Activated T-cell treated with anti-CD3 and anti-CD28 coated beads, Interleukin-2, amount 50 U/mL, for 1 hour (primary cell): Measurements from ENCODE around the gene MAT2A.
"Not testable (repeated sequence)": the region's sequence is repeated elsewhere in the genome, so short reads cannot be mapped to it uniquely, and the experiment has no call there.

Experiments used
- DNase-seq: peaks from one replicate; pipeline ENCODE4 v3.0.0-alpha.2; 2020

Gene MAT2A

GRCh38 chr2:85524336-85524908 lies 14.5 kb upstream of the MAT2A start:
- DNase-seq: no peak

DNA sequence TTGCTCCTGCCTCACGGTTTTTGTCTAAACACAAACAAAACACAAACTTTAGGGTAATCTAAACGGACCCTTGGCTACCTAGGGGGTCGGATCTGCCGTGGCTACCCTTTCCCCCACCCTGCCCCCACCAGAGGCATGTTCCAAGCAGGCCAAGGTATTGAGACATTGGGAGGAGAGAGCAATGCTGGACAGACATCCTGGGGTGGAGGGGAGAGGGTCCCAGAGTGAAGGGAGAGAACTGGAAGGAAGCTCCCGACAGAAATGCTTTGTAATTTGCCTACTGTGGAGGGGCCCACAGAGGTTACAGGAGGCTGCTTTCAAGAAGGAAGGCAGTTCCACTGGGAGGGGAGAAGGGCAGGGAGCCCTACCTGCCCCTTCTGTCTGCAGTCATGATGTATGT lies 13.9 kb upstream of the MAT2A start:
- no peak for DNase-seq

DNA sequence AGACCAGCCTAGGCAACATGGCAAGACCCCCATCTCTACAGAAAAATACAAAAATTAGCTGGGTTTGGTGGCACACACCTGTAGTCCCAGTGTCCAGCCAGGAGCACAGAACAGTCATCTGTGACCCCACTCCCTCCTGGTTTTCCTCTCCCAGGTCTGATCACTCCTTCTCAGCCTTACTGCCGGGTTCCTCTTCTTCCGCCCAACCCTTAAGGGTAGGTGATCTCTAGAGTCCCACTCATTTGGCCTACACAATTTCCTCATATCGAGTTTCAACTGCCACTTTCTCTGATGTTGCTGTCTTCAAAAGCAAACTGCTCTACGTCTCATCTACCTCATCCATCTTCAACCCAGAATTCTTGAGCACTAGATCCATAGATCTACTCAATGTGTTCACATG lies 13.4 kb upstream of the MAT2A start:
- DNase-seq: no peak

DNA sequence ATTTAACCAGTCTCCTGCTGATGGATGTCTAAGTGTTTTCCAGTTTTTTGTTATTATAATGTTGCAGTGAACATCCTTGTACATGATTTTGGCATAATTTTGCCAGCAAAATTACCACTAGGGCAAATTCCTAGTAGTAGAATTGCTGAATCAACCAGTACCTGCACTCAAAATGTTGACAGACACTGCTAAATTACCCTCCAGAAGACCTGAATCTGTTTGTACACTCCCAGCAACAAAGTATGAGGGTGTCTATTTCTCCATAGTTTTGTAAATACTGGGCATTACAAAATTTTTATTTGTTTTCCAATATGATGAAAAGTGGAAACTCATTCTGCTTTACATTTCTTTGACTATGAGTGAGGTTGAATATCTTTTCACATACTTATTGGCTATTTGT lies 11.2 kb upstream of the MAT2A start:
- DNase-seq: no peak

GRCh38 chr2:85528355-85528754 lies 10.6 kb upstream of the MAT2A start:
- DNase-seq: no peak

GRCh38 chr2:85529809-85530208 lies 9.2 kb upstream of the MAT2A start:
- DNase-seq: no peak

DNA sequence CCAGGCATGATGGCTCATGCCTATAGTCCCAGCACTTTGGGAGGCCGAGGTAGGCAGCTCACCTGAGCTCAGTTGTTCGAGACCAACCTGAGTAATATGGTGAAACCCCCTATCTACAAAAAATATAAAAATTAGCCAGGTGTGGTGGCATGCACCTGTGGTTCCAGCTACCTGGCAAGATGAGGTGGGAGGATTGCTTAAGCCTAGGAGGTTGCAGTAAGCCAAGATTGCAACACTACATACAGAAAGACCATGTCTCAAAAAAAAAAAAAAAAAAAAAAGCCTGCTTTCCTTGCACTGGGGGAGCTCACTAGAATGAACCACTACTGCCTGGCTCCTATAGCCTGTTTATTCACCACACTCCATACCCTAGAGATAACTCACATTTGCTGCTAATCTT lies 7.4 kb upstream of the MAT2A start:
- DNase-seq: no peak

DNA sequence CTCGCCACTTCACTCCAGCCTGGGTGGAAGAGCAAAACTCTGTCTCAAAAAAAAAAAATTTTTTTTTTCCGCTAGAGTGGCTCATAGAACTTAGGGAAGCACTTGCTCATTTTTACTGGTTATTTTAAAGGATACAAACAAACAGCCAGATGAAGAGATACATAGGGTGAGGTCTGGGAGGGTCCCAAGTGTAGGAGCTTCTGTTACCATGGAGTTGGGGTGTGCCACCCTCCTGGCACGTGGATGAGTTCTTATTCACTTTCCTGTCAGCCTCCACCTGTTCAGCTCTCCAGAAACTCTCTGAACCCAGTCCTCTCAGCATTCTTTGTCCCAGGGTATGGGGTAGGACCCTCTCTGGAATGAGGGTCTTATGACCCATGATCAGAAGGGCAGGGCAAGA lies 4.9 kb upstream of the MAT2A start:
- no peak for DNase-seq

- no peak for DNase-seq
Observed at GRCh38 chr2:85534881-85535280, 4.1 kb upstream of the MAT2A start.

GRCh38 chr2:85536479-85536878 lies 2.5 kb upstream of the MAT2A start:
- no peak for DNase-seq

DNA sequence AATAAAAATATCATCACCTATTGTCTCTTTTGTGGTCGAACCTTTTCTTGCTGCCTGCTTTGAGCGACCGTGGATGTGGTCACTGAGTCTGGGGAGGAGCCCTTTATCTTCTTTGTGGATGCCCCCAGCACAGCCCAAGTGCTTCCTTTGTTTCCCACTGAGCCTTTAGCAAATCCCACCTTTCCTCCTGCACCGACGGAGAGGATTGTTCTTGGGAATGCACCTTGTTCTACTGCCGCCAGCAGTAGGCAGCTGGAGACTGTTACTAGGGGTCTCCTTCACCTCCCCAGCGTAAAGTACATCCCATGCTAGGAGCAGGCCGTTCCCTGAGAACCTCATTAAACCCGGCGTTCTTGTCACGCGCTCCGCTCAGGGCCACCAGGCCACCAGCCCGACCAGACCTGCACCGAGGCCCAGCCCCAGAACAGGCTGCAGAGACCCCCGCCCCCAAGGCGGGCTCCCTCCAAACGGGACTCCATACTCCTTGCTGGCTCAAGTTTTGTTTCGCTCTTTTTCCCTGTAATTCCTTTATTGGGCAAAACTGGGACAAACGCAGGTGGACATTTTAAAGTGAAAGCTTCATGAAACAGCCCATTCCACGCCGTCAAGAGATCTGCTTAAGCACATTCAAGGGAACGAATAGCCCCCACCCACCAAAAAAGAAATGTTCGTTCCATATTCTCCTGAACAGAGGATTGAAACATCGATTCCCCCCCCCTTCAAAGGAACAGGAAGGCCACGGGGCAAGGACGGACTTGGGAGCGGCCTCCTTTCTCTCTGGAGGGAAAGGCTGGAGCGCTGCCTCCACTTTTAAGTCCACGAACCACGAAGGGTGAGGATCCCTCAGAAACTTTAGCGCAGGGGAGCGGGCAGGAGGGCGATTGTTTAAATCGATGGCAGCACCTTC lies 1.1 kb upstream of the MAT2A start:
- DNase-seq: peak; percentile 38

DNA sequence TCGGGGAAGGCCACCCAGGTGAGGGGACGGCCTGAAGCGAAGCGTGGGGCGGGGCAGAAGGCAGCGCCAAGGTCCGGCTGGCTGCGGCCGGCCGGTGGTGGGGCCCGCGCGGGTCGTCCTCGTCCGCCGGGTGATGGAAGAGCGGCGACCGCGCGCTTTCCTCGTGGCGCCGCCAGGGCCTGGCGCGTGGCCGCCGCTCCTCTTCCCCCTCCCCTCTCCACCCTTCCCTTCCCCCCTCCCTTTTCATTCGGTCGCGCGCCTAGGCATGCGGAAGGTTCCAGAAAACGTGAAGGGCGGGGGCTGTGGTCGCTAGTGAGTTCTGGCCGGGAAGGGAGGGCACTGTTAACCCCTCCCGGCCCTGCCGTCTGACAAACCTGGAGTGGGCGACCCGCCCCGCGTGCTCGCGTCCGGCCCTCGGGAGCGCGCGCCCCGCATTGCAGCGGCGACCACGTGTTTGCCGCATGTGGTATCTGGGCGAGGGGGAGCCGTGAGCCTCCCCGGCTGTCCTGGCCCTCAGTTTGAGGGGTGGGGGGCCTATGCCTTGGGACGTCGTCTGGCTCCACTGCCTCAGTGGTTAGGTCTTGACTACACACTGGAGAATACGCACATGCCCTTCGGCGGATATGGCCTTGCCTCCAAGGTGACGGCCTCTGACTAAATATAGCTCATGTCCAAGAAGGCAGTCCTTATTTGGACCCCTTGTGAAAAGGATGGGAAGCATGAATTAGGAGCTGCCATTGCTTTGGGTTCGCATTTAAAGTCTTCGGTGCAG lies 579 bp downstream of the MAT2A start:
- DNase-seq: peak; percentile 73

DNA sequence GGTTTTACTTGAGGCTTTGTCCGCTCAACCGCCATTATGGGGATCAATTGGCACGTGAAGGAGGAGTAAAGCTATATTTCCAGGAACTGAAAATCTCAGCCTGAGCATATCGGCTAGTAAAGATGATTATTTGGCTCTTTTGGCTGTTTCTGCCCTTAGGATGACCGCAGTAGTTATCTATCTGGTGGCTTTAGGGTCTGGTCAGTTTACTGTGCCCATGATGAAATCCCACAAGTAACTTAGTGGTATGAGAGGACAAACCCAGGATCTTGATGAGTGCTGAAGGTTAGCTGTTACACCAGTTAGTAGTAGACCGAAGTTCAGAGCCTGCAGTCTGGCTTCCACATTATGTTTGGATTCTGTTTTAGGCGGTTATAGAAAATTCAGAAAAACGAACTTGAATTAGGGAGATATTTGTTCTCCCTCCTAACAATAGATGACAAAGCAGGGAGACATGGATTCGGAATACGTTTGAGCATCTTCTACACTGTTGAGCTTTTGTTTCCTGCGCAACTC lies 1.2 kb downstream of the MAT2A start:
- no peak for DNase-seq

GRCh38 chr2:85541262-85541661 lies 2.3 kb downstream of the MAT2A start:
- no peak for DNase-seq

DNA sequence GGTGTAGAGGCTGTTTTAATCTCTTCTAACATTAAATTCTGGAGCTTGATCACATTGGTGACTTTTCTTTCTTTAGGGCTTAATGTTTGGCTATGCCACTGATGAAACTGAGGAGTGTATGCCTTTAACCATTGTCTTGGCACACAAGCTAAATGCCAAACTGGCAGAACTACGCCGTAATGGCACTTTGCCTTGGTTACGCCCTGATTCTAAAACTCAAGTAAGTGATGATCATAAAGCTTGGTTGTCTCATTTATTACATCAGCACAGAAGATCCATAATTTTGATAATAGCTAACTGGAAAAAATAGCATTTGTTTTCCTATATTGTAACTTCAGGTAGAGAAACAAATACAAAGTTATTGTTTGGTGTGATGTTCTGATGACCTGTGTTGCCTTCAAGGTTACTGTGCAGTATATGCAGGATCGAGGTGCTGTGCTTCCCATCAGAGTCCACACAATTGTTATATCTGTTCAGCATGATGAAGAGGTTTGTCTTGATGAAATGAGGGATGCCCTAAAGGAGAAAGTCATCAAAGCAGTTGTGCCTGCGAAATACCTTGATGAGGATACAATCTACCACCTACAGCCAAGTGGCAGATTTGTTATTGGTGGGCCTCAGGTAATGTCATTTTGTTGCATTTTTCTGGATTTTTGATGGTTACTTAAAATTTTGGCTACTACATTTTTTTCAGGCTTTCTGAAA lies 2.9 kb downstream of the MAT2A start:
- DNase-seq: no peak

- no peak for DNase-seq
Observed at GRCh38 chr2:85542777-85543176, 3.8 kb downstream of the MAT2A start.

DNA sequence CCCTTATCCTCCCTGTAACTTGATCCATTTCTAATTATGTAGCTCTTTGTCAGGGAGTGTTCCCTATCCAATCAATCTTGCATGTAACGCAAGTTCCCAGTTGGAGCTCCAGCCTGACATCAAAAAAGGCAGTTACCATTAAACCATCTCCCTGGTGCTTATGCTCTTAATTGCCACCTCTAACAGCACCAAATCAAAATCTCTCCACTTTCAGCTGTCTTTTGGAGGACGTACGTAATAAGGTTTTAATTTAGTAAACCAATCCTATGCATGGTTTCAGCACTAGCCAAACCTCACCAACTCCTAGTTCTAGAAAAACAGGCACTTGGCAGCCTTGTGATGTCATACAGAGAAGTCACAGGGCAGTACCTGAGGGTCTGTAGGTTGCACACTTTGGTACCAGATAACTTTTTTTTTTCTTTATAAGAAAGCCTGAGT lies 5.3 kb downstream of the MAT2A start:
- DNase-seq: not testable (repeated sequence)

DNA sequence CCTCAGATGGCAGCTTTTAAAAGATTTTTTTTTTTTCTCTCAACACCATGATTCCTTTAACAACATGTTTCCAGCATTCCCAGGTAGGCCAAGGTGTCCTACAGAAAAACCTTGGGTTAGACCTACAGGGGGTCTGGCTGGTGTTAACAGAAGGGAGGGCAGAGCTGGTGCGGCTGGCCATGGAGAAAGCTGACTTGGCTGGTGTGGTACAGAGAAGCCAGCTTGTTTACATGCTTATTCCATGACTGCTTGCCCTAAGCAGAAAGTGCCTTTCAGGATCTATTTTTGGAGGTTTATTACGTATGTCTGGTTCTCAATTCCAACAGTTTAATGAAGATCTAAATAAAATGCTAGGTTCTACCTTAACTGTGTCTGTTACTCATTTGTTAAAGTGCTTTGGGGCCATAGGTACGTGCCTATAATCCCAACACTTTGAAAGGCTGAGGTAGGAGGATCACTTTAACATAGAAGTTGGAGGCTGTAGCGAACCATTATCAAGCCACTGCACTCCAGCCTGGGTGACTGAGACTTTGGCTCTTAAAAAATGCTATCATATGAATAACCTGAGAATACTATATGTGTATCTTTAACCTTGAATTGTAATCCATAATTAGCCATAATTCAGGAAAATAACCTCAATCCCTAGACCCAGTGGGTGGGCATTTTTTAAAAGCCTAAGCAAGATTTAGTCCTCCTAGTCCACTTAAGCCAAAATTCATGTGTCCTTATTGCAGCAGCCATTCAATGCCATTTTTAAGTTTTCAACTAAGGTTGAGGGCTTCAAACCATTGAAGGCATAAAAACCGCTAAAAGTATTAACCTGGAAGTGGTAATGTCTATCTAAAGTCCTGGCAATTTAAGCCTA lies 6.2 kb downstream of the MAT2A start:
- not testable (repeated sequence) for DNase-seq

DNA sequence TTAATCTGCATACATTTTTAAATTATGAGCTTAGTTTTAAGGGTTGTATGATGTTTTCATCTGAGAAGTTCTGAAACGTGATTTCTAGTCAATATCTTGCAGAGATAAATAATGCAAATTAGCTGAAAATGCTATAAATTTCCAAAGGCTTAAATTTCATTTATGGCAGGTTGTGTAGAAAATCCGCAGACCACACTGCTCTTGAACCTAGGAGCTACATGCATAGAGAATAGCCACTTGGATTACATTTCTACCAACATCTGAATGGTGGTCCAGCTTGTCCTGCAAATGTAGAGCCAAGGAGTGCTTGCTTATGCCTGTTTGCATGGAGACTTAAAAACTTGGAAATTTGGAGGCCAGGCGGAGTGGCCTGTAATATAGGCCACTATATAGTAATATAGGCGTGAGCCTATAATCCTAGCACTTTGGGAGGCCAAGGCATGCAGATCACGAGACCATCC lies 6.8 kb downstream of the MAT2A start:
- DNase-seq: no peak

- DNase-seq: no peak
Observed at GRCh38 chr2:85547089-85547858, 8.3 kb downstream of the MAT2A start.
